DND-41 (cell line): ENCODE results near the gene TSPYL1.

Experiments used
- ATAC-seq: fragments of 200-7000 bp; cut with Tn5 transposase; 3 replicates; pipeline ENCODE4 v1.9.1; 2021; ENCODE audit warnings: low read depth; ENCODE audit not compliant: insufficient read depth
- DNase-seq: peaks from one replicate; pipeline ENCODE4 v3.0.0-alpha.2; 2020
- H2AFZ ChIP-seq: 2 replicates; pipeline ENCODE4 v1.6.0; 2012; ENCODE audit warnings: low read depth, low read length
- H3K27ac ChIP-seq: 2 replicates; pipeline ENCODE4 v1.5.1; 2012; ENCODE audit warnings: low read length, inconsistent platforms
- H3K27me3 ChIP-seq: fragments of 200-600 bp; sonication (generic); 2 replicates; pipeline ENCODE4 v1.6.0; 2012; ENCODE audit warnings: low read length, mild to moderate bottlenecking, inconsistent platforms; ENCODE audit not compliant: insufficient read depth, poor library complexity
- H3K36me3 ChIP-seq: 2 replicates; pipeline ENCODE4 v1.5.1; 2012; ENCODE audit warnings: low read length, inconsistent platforms; ENCODE audit not compliant: insufficient read depth
- H3K4me1 ChIP-seq: 2 replicates; pipeline ENCODE4 v1.5.1; 2012; ENCODE audit warnings: mild to moderate bottlenecking, low read length; ENCODE audit not compliant: insufficient read depth
- H3K4me2 ChIP-seq: 2 replicates; pipeline ENCODE4 v1.6.0; 2012; ENCODE audit warnings: mild to moderate bottlenecking, moderate library complexity, low read length, inconsistent platforms; ENCODE audit not compliant: insufficient read depth
- H3K4me3 ChIP-seq, 2 experiments: fragments of 200-600 bp in 1 of 2; shearing (Covaris generic) in 1 of 2; 2 replicates each; pipeline ENCODE4 v1.5.1; 2012 to 2016; ENCODE audit warnings: inconsistent platforms in 2 of 2, low read length in 2 of 2, mild to moderate bottlenecking in 2 of 2, low read depth in 1 of 2, moderate library complexity in 1 of 2
- H3K79me2 ChIP-seq: 2 replicates; pipeline ENCODE4 v1.6.0; 2012; ENCODE audit warnings: low read length, inconsistent platforms; ENCODE audit not compliant: insufficient read depth
- H3K9ac ChIP-seq: 2 replicates; pipeline ENCODE4 v1.6.0; 2012; ENCODE audit warnings: low read depth, mild to moderate bottlenecking, inconsistent platforms, low read length, moderate library complexity
- H3K9me3 ChIP-seq: 2 replicates; pipeline ENCODE4 v1.5.1; 2012; ENCODE audit warnings: low read length, moderate library complexity, mild to moderate bottlenecking, inconsistent platforms; ENCODE audit not compliant: insufficient read depth, severe bottlenecking
- H4K20me1 ChIP-seq: 2 replicates; pipeline ENCODE4 v1.6.0; 2012; ENCODE audit warnings: low read length; ENCODE audit not compliant: insufficient read depth
- EZH2 ChIP-seq: IDR thresholded peaks from 3 replicates; pipeline ENCODE4 v1.6.1; 2012; ENCODE audit warnings: borderline replicate concordance, low read depth, mild to moderate bottlenecking, moderate library complexity, low read length, inconsistent platforms; ENCODE audit not compliant: severe bottlenecking
- TF ChIP-seq, protein P1 (sequence below): IDR thresholded peaks from 2 replicates; pipeline ENCODE4 v1.5.1; 2012; ENCODE audit warnings: borderline replicate concordance, low read length, moderate library complexity, mild to moderate bottlenecking; ENCODE audit not compliant: poor library complexity, severe bottlenecking; ENCODE audit errors: extremely low read depth

The TSPYL1 gene

GRCh38 chr6:116279232-116280160, at the start of gene TSPYL1:
TSS of gene TSPYL1 (minus strand) at chr6:116279930. CDS start at chr6:116279830, 100 bp downstream.
- Histone ChIP-seq H3K9me3 (no peaks in the 10 kb centered on the region), H3K79me2 (peaks cover 62% of the 10 kb centered on the region), H3K9ac (peak within 1 kb of the TSS; percentile 93), H4K20me1 (peaks cover 28% of the 10 kb centered on the region), H3K4me3 (peak within 1 kb of the TSS; percentile 60 to 95), H3K4me2 (peak within 1 kb of the TSS; percentile 98), H3K27me3 (no peaks in the 10 kb centered on the region), H2AFZ (peak within 1 kb of the TSS; percentile 90), H3K27ac (peak within 1 kb of the TSS; percentile 92), H3K4me1 (peaks cover 59% of the 10 kb centered on the region), H3K36me3 (peaks cover 43% of the 10 kb centered on the region)
- ATAC-seq (peak; percentile 93), DNase-seq (peak; percentile 94)
- TF ChIP-seq EZH2: no peak
- TF ChIP-seq, protein P1, sequence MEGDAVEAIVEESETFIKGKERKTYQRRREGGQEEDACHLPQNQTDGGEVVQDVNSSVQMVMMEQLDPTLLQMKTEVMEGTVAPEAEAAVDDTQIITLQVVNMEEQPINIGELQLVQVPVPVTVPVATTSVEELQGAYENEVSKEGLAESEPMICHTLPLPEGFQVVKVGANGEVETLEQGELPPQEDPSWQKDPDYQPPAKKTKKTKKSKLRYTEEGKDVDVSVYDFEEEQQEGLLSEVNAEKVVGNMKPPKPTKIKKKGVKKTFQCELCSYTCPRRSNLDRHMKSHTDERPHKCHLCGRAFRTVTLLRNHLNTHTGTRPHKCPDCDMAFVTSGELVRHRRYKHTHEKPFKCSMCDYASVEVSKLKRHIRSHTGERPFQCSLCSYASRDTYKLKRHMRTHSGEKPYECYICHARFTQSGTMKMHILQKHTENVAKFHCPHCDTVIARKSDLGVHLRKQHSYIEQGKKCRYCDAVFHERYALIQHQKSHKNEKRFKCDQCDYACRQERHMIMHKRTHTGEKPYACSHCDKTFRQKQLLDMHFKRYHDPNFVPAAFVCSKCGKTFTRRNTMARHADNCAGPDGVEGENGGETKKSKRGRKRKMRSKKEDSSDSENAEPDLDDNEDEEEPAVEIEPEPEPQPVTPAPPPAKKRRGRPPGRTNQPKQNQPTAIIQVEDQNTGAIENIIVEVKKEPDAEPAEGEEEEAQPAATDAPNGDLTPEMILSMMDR: peak; percentile 48

- DNase-seq: no peak
- Histone ChIP-seq H3K79me2 (no peaks in the 10 kb centered on the region), H3K9me3 (no peaks in the 10 kb centered on the region), H3K9ac (no peak overlapping the region), H3K27ac (no peak overlapping the region), H3K4me2 (no peak overlapping the region), H4K20me1 (no peaks in the 10 kb centered on the region), H3K4me1 (no peaks in the 10 kb centered on the region), H3K27me3 (no peaks in the 10 kb centered on the region), H2AFZ (no peak overlapping the region), H3K36me3 (no peaks in the 10 kb centered on the region), H3K4me3 (no peak overlapping the region)
- no peak for ATAC-seq
- no peak for TF ChIP-seq EZH2
- TF ChIP-seq, protein P1: no peak
Observed at GRCh38 chr6:116329156-116329555, 49.4 kb upstream of the TSPYL1 start.

- Histone ChIP-seq H3K79me2 (no peaks in the 10 kb centered on the region), H3K9me3 (no peaks in the 10 kb centered on the region), H3K4me3 (no peak overlapping the region), H4K20me1 (no peaks in the 10 kb centered on the region), H3K4me1 (no peaks in the 10 kb centered on the region), H2AFZ (no peak overlapping the region), H3K36me3 (no peaks in the 10 kb centered on the region), H3K27ac (no peak overlapping the region), H3K27me3 (no peaks in the 10 kb centered on the region), H3K4me2 (no peak overlapping the region), H3K9ac (no peak overlapping the region)
- no peak for ATAC-seq
- TF ChIP-seq, protein P1: no peak
- TF ChIP-seq EZH2: no peak
- no peak for DNase-seq
Observed at GRCh38 chr6:116328528-116328903, 48.8 kb upstream of the TSPYL1 start.
